ENCODE data around the gene ASAP2.

The ASAP2 gene

DNA sequence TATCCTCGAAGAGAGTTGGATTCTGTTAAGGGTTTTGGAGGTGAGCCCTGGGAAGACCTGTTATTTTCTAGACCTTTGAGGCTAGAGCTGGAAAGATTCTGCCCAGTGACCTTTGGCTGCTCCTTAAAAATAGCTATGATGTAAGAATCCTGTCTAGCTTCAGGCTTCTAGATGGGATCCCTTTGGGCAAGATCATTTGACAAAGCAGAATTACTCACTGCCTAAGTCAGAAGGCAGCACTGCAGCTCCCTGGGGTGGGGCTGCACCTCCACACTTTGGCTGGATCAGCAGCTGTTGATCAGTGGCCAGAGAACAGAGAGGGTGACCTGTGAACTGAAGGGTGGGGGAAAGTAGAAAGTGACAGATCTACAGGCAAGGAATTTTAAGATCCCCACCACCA lies 103.8 kb downstream of the ASAP2 start:
- H3K27me3 ChIP-seq (ENCODE audit: control insufficient read depth, insufficient read depth, low read length) = no peaks in the 10 kb centered on the region
- H3K9ac ChIP-seq (ENCODE audit: low read length) = no peak overlapping the region
- no peaks in the 10 kb centered on the region for H3K4me1 ChIP-seq (ENCODE audit: control insufficient read depth, low read depth, low read length)
- H3K9me3 ChIP-seq (ENCODE audit: control insufficient read depth, low read depth, low read length) = no peaks in the 10 kb centered on the region
- H3K27ac ChIP-seq (ENCODE audit: low read length) = no peak overlapping the region
- no peak overlapping the region for H3K4me3 ChIP-seq (ENCODE audit: low read length)
- no peaks in the 10 kb centered on the region for H3K36me3 ChIP-seq (ENCODE audit: control insufficient read depth, low read depth, low read length)

DNA sequence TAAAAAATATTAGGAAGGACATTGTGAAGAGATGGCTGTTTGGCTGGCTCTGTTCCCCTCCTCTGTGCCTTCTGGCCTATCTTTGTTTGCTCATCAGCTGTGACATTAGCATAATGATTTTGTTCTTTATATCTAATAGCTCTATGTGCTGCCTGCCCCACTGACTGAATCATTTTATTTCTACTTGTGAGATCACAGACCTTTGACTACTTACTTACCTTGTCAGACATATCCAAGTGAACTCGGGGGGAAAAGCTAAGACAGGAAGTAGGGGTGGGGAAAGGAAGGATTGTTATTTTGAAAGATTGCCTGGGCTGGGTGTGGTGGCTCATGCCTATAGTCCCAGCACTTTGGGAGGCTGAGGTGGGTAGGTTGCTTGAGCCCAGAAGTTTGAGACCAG lies 104.2 kb downstream of the ASAP2 start:
- H3K9ac ChIP-seq (ENCODE audit: low read length) = no peak overlapping the region
- no peaks in the 10 kb centered on the region for H3K4me1 ChIP-seq (ENCODE audit: control insufficient read depth, low read depth, low read length)
- H3K27me3 ChIP-seq (ENCODE audit: control insufficient read depth, insufficient read depth, low read length) = no peaks in the 10 kb centered on the region
- H3K36me3 ChIP-seq (ENCODE audit: control insufficient read depth, low read depth, low read length) = no peaks in the 10 kb centered on the region
- no peaks in the 10 kb centered on the region for H3K9me3 ChIP-seq (ENCODE audit: control insufficient read depth, low read depth, low read length)
- no peak overlapping the region for H3K27ac ChIP-seq (ENCODE audit: low read length)
- no peak overlapping the region for H3K4me3 ChIP-seq (ENCODE audit: low read length)

DNA sequence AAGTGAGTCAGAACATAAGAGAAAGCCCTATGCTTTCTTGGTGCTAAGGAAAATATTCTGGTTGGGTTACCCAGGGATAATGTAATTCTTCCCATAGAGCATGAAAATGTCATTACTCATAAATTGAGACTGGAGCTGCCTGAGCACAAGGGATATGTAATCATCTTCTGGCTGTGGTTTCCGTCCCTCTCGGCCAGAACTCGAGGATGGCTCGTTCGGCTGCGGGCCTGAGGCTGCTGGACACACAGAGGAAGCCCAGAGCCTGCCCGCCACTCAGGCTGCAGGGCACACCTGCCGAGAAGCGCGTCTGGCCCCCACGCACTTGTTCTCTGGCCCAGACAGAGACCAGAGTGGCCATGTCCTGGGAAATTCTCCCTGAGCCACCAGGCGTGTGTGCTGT lies 104.9 kb downstream of the ASAP2 start:
- H3K9me3 ChIP-seq (ENCODE audit: control insufficient read depth, low read depth, low read length) = no peaks in the 10 kb centered on the region
- H3K36me3 ChIP-seq (ENCODE audit: control insufficient read depth, low read depth, low read length) = no peaks in the 10 kb centered on the region
- no peak overlapping the region for H3K4me3 ChIP-seq (ENCODE audit: low read length)
- H3K27ac ChIP-seq (ENCODE audit: low read length) = no peak overlapping the region
- H3K27me3 ChIP-seq (ENCODE audit: control insufficient read depth, insufficient read depth, low read length) = no peaks in the 10 kb centered on the region
- no peak overlapping the region for H3K9ac ChIP-seq (ENCODE audit: low read length)
- H3K4me1 ChIP-seq (ENCODE audit: control insufficient read depth, low read depth, low read length) = no peaks in the 10 kb centered on the region

DNA sequence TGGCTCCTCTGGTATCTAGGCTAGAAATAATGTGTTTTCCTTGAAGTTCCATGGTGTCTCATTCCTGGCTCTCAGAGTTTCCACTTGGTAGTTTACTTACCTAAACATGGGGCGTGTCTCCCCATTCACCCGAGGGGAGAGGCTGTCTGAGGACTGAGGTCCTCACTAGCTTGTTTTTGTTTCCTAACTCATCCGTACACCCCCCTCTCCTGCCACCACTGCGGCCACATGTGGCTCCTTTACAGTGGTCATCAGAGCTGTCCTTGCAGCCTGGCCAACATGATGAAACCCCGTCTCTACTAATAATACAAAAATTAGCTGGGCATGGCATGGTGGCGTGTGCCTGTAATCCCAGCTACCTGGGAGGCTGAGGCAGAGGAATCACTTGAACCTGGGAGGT lies 106.0 kb downstream of the ASAP2 start:
- no peaks in the 10 kb centered on the region for H3K36me3 ChIP-seq (ENCODE audit: control insufficient read depth, low read depth, low read length)
- H3K27me3 ChIP-seq (ENCODE audit: control insufficient read depth, insufficient read depth, low read length) = no peaks in the 10 kb centered on the region
- H3K4me1 ChIP-seq (ENCODE audit: control insufficient read depth, low read depth, low read length) = no peaks in the 10 kb centered on the region
- no peak overlapping the region for H3K4me3 ChIP-seq (ENCODE audit: low read length)
- H3K9me3 ChIP-seq (ENCODE audit: control insufficient read depth, low read depth, low read length) = no peaks in the 10 kb centered on the region
- H3K9ac ChIP-seq (ENCODE audit: low read length) = no peak overlapping the region
- no peak overlapping the region for H3K27ac ChIP-seq (ENCODE audit: low read length)

DNA sequence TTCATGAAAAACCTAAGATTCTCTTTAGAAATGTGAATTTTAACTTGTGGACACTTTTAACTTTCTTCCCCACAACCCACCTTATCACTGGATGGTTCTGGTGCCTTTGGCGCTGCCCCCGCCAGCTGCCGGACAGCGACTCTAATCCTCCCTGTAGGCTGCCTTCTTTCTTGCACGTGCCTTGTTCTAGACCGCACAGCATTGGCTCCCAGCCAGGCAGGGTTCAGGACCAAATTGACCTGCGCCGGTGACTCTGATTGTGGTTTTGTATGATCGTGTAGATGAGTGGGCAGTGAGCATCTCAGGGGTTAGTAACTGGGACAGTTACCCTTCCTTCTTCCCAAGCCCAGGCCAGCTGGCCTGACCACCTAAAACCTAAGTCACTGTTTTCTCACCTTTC lies 106.8 kb downstream of the ASAP2 start:
- no peak overlapping the region for H3K4me3 ChIP-seq (ENCODE audit: low read length)
- H3K36me3 ChIP-seq (ENCODE audit: control insufficient read depth, low read depth, low read length) = no peaks in the 10 kb centered on the region
- H3K27ac ChIP-seq (ENCODE audit: low read length) = no peak overlapping the region
- no peak overlapping the region for H3K9ac ChIP-seq (ENCODE audit: low read length)
- no peaks in the 10 kb centered on the region for H3K27me3 ChIP-seq (ENCODE audit: control insufficient read depth, insufficient read depth, low read length)
- H3K4me1 ChIP-seq (ENCODE audit: control insufficient read depth, low read depth, low read length) = no peaks in the 10 kb centered on the region
- no peaks in the 10 kb centered on the region for H3K9me3 ChIP-seq (ENCODE audit: control insufficient read depth, low read depth, low read length)

DNA sequence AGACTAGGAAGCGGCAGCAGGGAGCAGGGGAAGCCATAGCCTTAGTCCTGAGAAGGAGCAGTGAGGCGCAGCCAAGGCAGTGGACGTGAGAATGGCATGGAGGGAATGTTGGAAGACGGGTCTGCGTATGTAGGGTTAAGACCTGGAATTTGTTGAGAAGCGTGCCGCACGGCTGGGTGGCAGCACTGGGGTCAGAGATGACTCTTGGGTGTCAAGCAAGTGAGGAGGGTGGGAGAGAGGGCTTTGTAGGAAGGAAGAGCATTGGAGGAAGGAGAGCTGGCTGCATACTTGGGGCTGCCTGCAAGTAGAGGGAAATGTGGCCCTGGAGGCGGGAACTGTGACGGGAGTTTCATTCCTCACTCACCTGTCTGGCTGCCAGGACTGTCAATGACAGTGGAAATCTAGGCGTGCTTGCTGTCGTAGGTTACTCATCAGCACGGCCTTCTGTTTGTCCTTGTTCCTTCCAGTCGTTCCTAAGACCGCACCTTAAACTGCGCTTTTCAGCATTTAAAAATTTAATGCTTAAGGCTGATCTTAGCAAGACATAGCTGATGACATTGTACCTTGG lies 108.8 kb downstream of the ASAP2 start:
- Histone ChIP-seq H3K9ac (ENCODE audit: low read length) (no peak overlapping the region), H3K4me1 (ENCODE audit: control insufficient read depth, low read depth, low read length) (no peaks in the 10 kb centered on the region), H3K9me3 (ENCODE audit: control insufficient read depth, low read depth, low read length) (no peaks in the 10 kb centered on the region), H3K4me3 (ENCODE audit: low read length) (no peak overlapping the region), H3K27me3 (ENCODE audit: control insufficient read depth, insufficient read depth, low read length) (no peaks in the 10 kb centered on the region), H3K27ac (ENCODE audit: low read length) (no peak overlapping the region), H3K36me3 (ENCODE audit: control insufficient read depth, low read depth, low read length) (no peaks in the 10 kb centered on the region)

DNA sequence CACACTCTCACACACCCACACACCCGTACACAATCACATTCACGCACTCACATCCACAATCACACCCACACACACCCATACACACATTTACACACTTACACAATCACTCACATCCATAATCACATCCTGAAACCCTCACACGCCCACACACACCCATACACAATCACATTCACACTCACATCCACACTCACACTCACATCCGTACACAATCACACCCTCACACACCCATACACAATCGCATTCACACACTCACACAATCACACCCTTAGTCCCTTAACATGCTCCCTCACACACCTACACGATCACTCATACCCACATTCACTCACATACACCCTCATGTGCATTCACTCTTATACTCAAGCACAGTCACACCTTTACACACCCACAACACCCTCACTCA lies 110.9 kb downstream of the ASAP2 start:
- no peak overlapping the region for H3K9ac ChIP-seq (ENCODE audit: low read length)
- no peaks in the 10 kb centered on the region for H3K4me1 ChIP-seq (ENCODE audit: control insufficient read depth, low read depth, low read length)
- no peaks in the 10 kb centered on the region for H3K36me3 ChIP-seq (ENCODE audit: control insufficient read depth, low read depth, low read length)
- no peaks in the 10 kb centered on the region for H3K27me3 ChIP-seq (ENCODE audit: control insufficient read depth, insufficient read depth, low read length)
- H3K9me3 ChIP-seq (ENCODE audit: control insufficient read depth, low read depth, low read length) = no peaks in the 10 kb centered on the region
- H3K27ac ChIP-seq (ENCODE audit: low read length) = no peak overlapping the region
- H3K4me3 ChIP-seq (ENCODE audit: low read length) = no peak overlapping the region

DNA sequence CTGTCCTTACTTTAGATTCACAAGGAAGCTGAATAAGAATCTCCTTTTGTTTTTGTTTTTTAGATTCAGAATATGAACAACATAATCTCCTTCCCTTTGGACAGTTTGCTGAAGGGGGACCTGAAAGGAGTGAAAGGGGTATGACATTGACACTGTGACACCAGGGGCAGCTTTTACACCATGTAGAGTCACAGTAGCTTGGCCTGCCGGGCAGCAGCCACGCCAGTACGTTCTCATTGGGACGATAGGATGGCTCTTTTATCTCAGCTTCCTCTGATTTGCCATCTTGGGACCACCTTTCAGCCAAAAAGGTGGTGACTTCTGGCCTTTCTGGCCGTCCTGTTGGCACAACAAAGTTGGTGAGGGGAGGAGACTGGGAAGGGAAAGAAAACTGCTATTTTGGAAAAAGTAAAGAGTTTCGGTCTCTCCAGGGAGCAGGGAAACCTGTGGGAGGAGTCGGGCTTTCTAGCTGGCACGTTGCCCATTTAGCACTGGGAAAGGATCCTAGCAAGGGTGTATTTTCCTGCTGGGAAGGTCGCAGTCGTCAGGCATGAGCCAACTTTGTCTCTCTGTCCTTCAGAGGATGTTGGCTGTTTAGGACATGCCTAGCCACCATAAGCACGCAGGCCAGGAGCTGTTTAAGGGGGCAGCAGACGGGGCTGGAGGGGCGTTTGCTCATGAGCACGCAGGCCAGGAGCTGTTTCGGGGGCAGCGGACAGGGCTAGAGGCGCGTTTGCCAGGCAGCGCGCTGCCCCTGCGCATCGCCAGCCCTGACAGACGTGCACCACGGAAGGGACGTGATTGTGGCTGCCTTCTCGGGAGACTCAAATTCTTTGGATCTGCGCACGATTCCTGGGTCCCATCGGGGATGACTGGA lies 112.1 kb downstream of the ASAP2 start:
- Histone ChIP-seq H3K27ac (ENCODE audit: low read length) (no peak overlapping the region), H3K4me1 (ENCODE audit: control insufficient read depth, low read depth, low read length) (no peaks in the 10 kb centered on the region), H3K36me3 (ENCODE audit: control insufficient read depth, low read depth, low read length) (no peaks in the 10 kb centered on the region), H3K9me3 (ENCODE audit: control insufficient read depth, low read depth, low read length) (no peaks in the 10 kb centered on the region), H3K4me3 (ENCODE audit: low read length) (no peak overlapping the region), H3K9ac (ENCODE audit: low read length) (no peak overlapping the region), H3K27me3 (ENCODE audit: control insufficient read depth, insufficient read depth, low read length) (no peaks in the 10 kb centered on the region)

DNA sequence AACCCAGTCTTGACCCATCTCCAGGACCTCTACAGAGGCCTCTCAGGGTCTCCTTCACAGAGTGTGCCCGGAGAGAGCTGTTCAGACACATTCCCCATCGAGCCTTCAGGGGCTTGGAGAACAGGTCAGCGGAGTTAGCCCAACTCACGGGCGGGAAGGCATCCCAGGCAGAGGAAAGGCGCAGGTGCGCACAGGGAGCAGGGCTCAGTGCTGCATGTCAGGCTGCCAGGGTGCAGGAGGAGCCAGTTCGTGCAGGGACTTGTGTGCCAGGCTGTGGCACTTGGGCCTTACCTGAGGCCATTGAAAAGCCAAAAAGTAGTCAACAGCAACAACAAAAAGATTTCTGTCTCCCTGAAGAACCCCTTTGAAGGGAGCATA lies 112.7 kb downstream of the ASAP2 start:
- no peak overlapping the region for H3K9ac ChIP-seq (ENCODE audit: low read length)
- no peaks in the 10 kb centered on the region for H3K9me3 ChIP-seq (ENCODE audit: control insufficient read depth, low read depth, low read length)
- no peak overlapping the region for H3K4me3 ChIP-seq (ENCODE audit: low read length)
- H3K36me3 ChIP-seq (ENCODE audit: control insufficient read depth, low read depth, low read length) = no peaks in the 10 kb centered on the region
- no peaks in the 10 kb centered on the region for H3K4me1 ChIP-seq (ENCODE audit: control insufficient read depth, low read depth, low read length)
- H3K27ac ChIP-seq (ENCODE audit: low read length) = no peak overlapping the region
- H3K27me3 ChIP-seq (ENCODE audit: control insufficient read depth, insufficient read depth, low read length) = no peaks in the 10 kb centered on the region

DNA sequence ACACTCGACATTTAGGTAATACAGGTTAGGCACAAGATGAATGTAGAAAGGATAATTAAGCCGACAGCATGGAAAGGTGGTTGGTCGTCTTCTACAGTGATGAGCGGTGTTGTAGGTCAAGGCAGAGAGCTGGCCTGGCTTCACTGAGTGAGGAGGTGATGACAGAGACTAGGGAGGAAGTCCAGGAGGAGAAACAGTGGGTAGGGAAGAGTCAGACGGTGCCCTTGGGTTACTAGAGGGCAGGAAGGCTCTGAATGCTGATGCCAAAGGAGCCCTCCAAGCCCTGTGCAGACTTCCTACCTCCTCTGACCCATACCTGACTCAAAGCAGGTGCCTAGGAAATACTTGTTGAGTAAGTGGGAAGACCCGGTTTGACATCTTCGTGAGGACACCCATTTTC lies 116.0 kb downstream of the ASAP2 start:
- H3K9ac ChIP-seq (ENCODE audit: low read length) = no peak overlapping the region
- no peaks in the 10 kb centered on the region for H3K27me3 ChIP-seq (ENCODE audit: control insufficient read depth, insufficient read depth, low read length)
- H3K4me3 ChIP-seq (ENCODE audit: low read length) = no peak overlapping the region
- peaks cover 9% of the 10 kb centered on the region for H3K4me1 ChIP-seq (ENCODE audit: control insufficient read depth, low read depth, low read length)
- no peak overlapping the region for H3K27ac ChIP-seq (ENCODE audit: low read length)
- no peaks in the 10 kb centered on the region for H3K36me3 ChIP-seq (ENCODE audit: control insufficient read depth, low read depth, low read length)
- no peaks in the 10 kb centered on the region for H3K9me3 ChIP-seq (ENCODE audit: control insufficient read depth, low read depth, low read length)

DNA sequence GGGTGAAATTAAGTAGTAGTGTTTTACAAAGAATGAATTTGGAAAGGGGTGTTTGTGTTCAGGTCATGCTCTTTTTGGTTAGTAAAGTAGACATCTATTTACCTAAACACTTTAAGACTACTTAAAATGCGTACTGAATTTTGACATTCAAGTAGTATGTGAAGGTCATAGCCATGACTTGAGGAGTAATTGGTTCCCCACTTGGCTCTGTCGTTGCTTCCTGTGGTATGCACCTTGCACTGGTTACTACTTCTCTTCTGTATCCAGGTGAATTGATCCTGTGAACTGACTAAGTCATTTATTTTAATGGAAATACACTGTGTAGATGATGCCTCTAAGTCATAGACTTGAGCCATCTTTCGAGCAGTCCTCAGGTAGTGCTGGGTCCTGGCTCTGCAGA lies 118.8 kb downstream of the ASAP2 start:
- Histone ChIP-seq H3K9me3 (ENCODE audit: control insufficient read depth, low read depth, low read length) (no peaks in the 10 kb centered on the region), H3K27me3 (ENCODE audit: control insufficient read depth, insufficient read depth, low read length) (no peaks in the 10 kb centered on the region), H3K27ac (ENCODE audit: low read length) (no peak overlapping the region), H3K9ac (ENCODE audit: low read length) (no peak overlapping the region), H3K4me3 (ENCODE audit: low read length) (no peak overlapping the region), H3K36me3 (ENCODE audit: control insufficient read depth, low read depth, low read length) (no peaks in the 10 kb centered on the region), H3K4me1 (ENCODE audit: control insufficient read depth, low read depth, low read length) (peaks cover 9% of the 10 kb centered on the region)

DNA sequence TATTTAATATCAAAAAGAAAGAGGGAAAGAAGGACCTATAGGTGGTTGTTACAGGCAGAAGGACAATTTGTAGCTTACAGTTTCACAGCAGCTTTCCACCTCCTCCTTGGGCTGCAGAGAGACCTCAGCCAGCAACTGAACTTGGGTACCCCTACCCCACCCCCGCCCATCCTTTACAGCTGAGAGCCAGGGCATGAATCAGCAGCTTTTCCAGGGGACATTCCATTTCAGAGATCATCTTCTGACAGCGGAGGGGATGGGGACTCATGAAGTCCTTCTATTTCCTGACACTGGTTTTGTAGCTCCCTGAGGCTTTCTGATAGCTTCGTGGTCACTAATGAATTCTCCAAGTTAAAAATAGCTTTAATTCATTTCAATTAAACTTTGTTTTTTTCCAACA lies 120.4 kb downstream of the ASAP2 start:
- Histone ChIP-seq H3K27ac (ENCODE audit: low read length) (no peak overlapping the region), H3K9ac (ENCODE audit: low read length) (no peak overlapping the region)

More for the DNA sequence above, 120.4 kb downstream of the ASAP2 start:
- no peaks in the 10 kb centered on the region for H3K27me3 ChIP-seq (ENCODE audit: control insufficient read depth, insufficient read depth, low read length)
- no peaks in the 10 kb centered on the region for H3K36me3 ChIP-seq (ENCODE audit: control insufficient read depth, low read depth, low read length)
- no peaks in the 10 kb centered on the region for H3K9me3 ChIP-seq (ENCODE audit: control insufficient read depth, low read depth, low read length)
- H3K4me3 ChIP-seq (ENCODE audit: low read length) = no peak overlapping the region
- peaks cover 9% of the 10 kb centered on the region for H3K4me1 ChIP-seq (ENCODE audit: control insufficient read depth, low read depth, low read length)

Data from iPS-18a (cell line).